H1 (cell line): ENCODE results near the gene PDZRN4. TPM values are rescaled to one million over a fixed set of nuclear protein-coding genes. Genes with fewer than 3 reads are reported as not detected.

Source experiments
- CTCF ChIA-PET: fragments of 300-600 bp; sonication (Branson Sonifier 250); formaldehyde crosslinking; loops from one replicate; lab custom pipeline; 2021; ENCODE audit not compliant: partially characterized antibody; lab: Charles Lee
- POLR2A ChIA-PET: fragments of 300-600 bp; sonication (Branson Sonifier 250); formaldehyde crosslinking; loops from one replicate; lab custom pipeline; 2021; ENCODE audit warnings: inconsistent platforms; ENCODE audit not compliant: partially characterized antibody; lab: Charles Lee
- DNase-seq, 2 experiments: peaks; one replicate each; pipeline versions ENCODE4 v3.0.0 to v3.0.0-alpha.2; 2010 to 2022; ENCODE audit warnings: low spot score in 2 of 2, low read depth in 1 of 2, mixed read lengths in 1 of 2
- FAIRE-seq: peaks from 2 replicates; lab custom pipeline; 2011; peaks lifted over from hg19 to GRCh38; lab: Jason Lieb, UNC
- H2AFZ ChIP-seq: 2 replicates; pipeline ENCODE4 v1.8.1; 2012; ENCODE audit warnings: low read length, inconsistent platforms
- H2AK5ac ChIP-seq: 2 replicates; pipeline ENCODE4 v1.6.1; 2013; ENCODE audit warnings: low read depth, low read length
- H2BK120ac ChIP-seq: replicated peaks from 2 replicates; pipeline ENCODE3; 2013; ENCODE audit warnings: low read depth, low read length, inconsistent platforms
- H2BK12ac ChIP-seq: 2 replicates; pipeline ENCODE4 v1.6.1; 2013; ENCODE audit warnings: low read depth, low read length
- H2BK15ac ChIP-seq: 2 replicates; pipeline ENCODE4 v1.6.1; 2013; ENCODE audit warnings: low read length
- H2BK20ac ChIP-seq: 2 replicates; pipeline ENCODE4 v1.6.1; 2013; ENCODE audit warnings: low read length
- H2BK5ac ChIP-seq: 2 replicates; pipeline ENCODE4 v1.6.1; 2013; ENCODE audit warnings: low read depth, low read length
- H3K14ac ChIP-seq: 2 replicates; pipeline ENCODE4 v1.6.1; 2013; ENCODE audit warnings: inconsistent platforms; ENCODE audit not compliant: insufficient read length
- H3K18ac ChIP-seq: 2 replicates; pipeline ENCODE4 v1.6.1; 2013; ENCODE audit warnings: low read length; ENCODE audit errors: extremely low read depth
- H3K23ac ChIP-seq: 2 replicates; pipeline ENCODE4 v1.6.1; 2013; ENCODE audit warnings: inconsistent platforms; ENCODE audit not compliant: insufficient read length
- H3K23me2 ChIP-seq: 2 replicates; pipeline ENCODE4 v1.6.1; 2013; ENCODE audit warnings: low read depth, low read length
- H3K27ac ChIP-seq: 2 replicates; pipeline ENCODE4 v1.6.1; 2011; ENCODE audit warnings: low read depth, low read length, inconsistent platforms
- H3K27me3 ChIP-seq, 4 experiments: replicated peaks in 1 of 4; 1 replicate in 1 of 4; 2 replicates in 3 of 4; pipeline versions ENCODE4 v1.6.1 to v1.8.1; 2011 to 2013; ENCODE audit warnings: low read length in 3 of 4, mild to moderate bottlenecking in 3 of 4, inconsistent platforms in 2 of 4, mixed read lengths in 2 of 4, moderate library complexity in 1 of 4; ENCODE audit not compliant: control insufficient read depth in 3 of 4, insufficient read depth in 3 of 4; ENCODE audit errors: extremely low read depth in 1 of 4
- H3K36me3 ChIP-seq, 4 experiments: 2 replicates each; pipeline versions ENCODE4 v1.6.1 to v1.8.1; 2011 to 2013; ENCODE audit warnings: mild to moderate bottlenecking in 4 of 4, low read length in 3 of 4, moderate library complexity in 2 of 4, control low read depth in 1 of 4, inconsistent platforms in 1 of 4; ENCODE audit not compliant: insufficient read depth in 4 of 4, control insufficient read depth in 2 of 4
- H3K4ac ChIP-seq: replicated peaks from 2 replicates; pipeline ENCODE3; 2013; ENCODE audit warnings: low read length, low read depth, mixed read lengths, inconsistent platforms; ENCODE audit not compliant: insufficient read length
- H3K4me1 ChIP-seq, 4 experiments: replicated peaks in 1 of 4; 1 replicate in 1 of 4; 2 replicates in 3 of 4; pipeline versions ENCODE4 v1.6.1 to v1.8.1; 2011 to 2013; ENCODE audit warnings: low read length in 3 of 4, inconsistent platforms in 2 of 4, mixed read lengths in 1 of 4; ENCODE audit not compliant: insufficient read depth in 4 of 4, control insufficient read depth in 3 of 4
- H3K4me2 ChIP-seq, 2 experiments: 2 replicates each; pipeline versions ENCODE4 v1.6.1 to v1.8.1; 2011 to 2013; ENCODE audit warnings: low read depth in 2 of 2, low read length in 2 of 2, control low read depth in 1 of 2, inconsistent platforms in 1 of 2, mild to moderate bottlenecking in 1 of 2; ENCODE audit not compliant: insufficient read depth in 1 of 2
- H3K4me3 ChIP-seq, 4 experiments: fragments of 200-600, 300-600 bp in 1 of 4; sonication (generic), shearing (Covaris generic), sonication (Bioruptor Twin) in 1 of 4; 2 replicates each; pipeline versions ENCODE4 v1.5.1 to v1.8.1; 2011 to 2016; ENCODE audit warnings: low read length in 4 of 4, low read depth in 3 of 4, control low read depth in 2 of 4, inconsistent platforms in 2 of 4, mild to moderate bottlenecking in 2 of 4, mixed read lengths in 1 of 4, moderate library complexity in 1 of 4; ENCODE audit not compliant: insufficient read depth in 2 of 4; ENCODE audit errors: extremely low read depth in 1 of 4
- H3K56ac ChIP-seq: replicated peaks from 2 replicates; pipeline ENCODE3; 2013; ENCODE audit warnings: low read depth, mild to moderate bottlenecking, mixed read lengths, low read length, inconsistent platforms; ENCODE audit not compliant: insufficient read length
- H3K79me1 ChIP-seq: 2 replicates; pipeline ENCODE4 v1.6.1; 2013; ENCODE audit warnings: low read depth, low read length, control low read depth
- H3K79me2 ChIP-seq, 2 experiments: 2 replicates each; pipeline versions ENCODE4 v1.6.1 to v1.8.1; 2012 to 2013; ENCODE audit warnings: low read length in 2 of 2, mild to moderate bottlenecking in 2 of 2, inconsistent platforms in 1 of 2; ENCODE audit not compliant: insufficient read depth in 2 of 2, control insufficient read depth in 1 of 2
- H3K9ac ChIP-seq, 4 experiments: replicated peaks in 1 of 4; 1 replicate in 1 of 4; 2 replicates in 3 of 4; pipeline versions ENCODE4 v1.6.1 to v1.8.1; 2011 to 2013; ENCODE audit warnings: low read depth in 3 of 4, low read length in 3 of 4, control low read depth in 2 of 4, mild to moderate bottlenecking in 2 of 4, moderate library complexity in 2 of 4, inconsistent platforms in 1 of 4; ENCODE audit errors: extremely low read depth in 1 of 4
- H3K9me3 ChIP-seq, 2 experiments: 2 replicates each; pipeline versions ENCODE4 v1.6.1 to v1.8.1; 2012 to 2013; ENCODE audit warnings: mild to moderate bottlenecking in 2 of 2, moderate library complexity in 2 of 2, control low read depth in 1 of 2, inconsistent platforms in 1 of 2, low read depth in 1 of 2, low read length in 1 of 2, mixed read lengths in 1 of 2; ENCODE audit not compliant: insufficient read depth in 2 of 2
- H4K20me1 ChIP-seq, 2 experiments: replicated peaks in 1 of 2; 2 replicates each; pipeline versions ENCODE3 to v1.8.1; 2011 to 2013; ENCODE audit warnings: inconsistent platforms in 2 of 2, low read length in 2 of 2, mild to moderate bottlenecking in 1 of 2; ENCODE audit not compliant: insufficient read depth in 2 of 2, control insufficient read depth in 1 of 2
- H4K5ac ChIP-seq: 2 replicates; pipeline ENCODE4 v1.6.1; 2013; ENCODE audit warnings: low read length, low read depth, mixed read lengths, inconsistent platforms; ENCODE audit not compliant: insufficient read length
- H4K8ac ChIP-seq: 2 replicates; pipeline ENCODE4 v1.8.0; 2013; ENCODE audit warnings: mild to moderate bottlenecking, moderate library complexity, low read length, inconsistent platforms; ENCODE audit not compliant: insufficient read depth; ENCODE audit errors: extremely low read depth
- H4K91ac ChIP-seq: replicated peaks from 2 replicates; pipeline ENCODE3; 2013; ENCODE audit warnings: low read length, mixed read lengths, inconsistent platforms; ENCODE audit not compliant: insufficient read length
- BACH1 ChIP-seq: IDR thresholded peaks from 2 replicates; pipeline ENCODE4 v1.6.1; 2012; ENCODE audit warnings: low read length, improper control_type of control experiment
- NANOG ChIP-seq: IDR thresholded peaks from 2 replicates; pipeline ENCODE4 v1.6.1; 2011; ENCODE audit warnings: low read length, low read depth, mild to moderate bottlenecking, inconsistent platforms; ENCODE audit not compliant: insufficient read depth, poor library complexity, severe bottlenecking
- RAD21 ChIP-seq, 2 experiments: IDR thresholded peaks in 1 of 2; conservative IDR thresholded peaks in 1 of 2; 2 replicates each; pipeline ENCODE4 v1.6.1; 2011; ENCODE audit warnings: low read depth in 2 of 2, low read length in 2 of 2, improper control_type of control experiment in 1 of 2, inconsistent platforms in 1 of 2, mild to moderate bottlenecking in 1 of 2, moderate library complexity in 1 of 2
- RFX5 ChIP-seq: IDR thresholded peaks from 2 replicates; pipeline ENCODE4 v1.6.1; 2011; ENCODE audit warnings: low read depth, low read length, improper control_type of control experiment, borderline replicate concordance
- RXRA ChIP-seq: IDR thresholded peaks from 2 replicates; pipeline ENCODE4 v1.6.1; 2011; ENCODE audit warnings: low read depth, mild to moderate bottlenecking, low read length, moderate library complexity; ENCODE audit not compliant: insufficient read depth
- WGBS, 2 experiments: shearing (Covaris generic) in 1 of 2; methylation state at CpG; one replicate each; pipeline versions ENCODE4 v1.1.6 to v1.1.7; 2013 to 2015; ENCODE audit warnings: low lambda C conversion rate in 2 of 2, mixed read lengths in 2 of 2, inconsistent platforms in 1 of 2, low coverage in 1 of 2, missing lambda C conversion rate in 1 of 2; ENCODE audit not compliant: insufficient replicate concordance in 2 of 2, insufficient coverage in 1 of 2, insufficient read length in 1 of 2; ENCODE audit errors: extremely low coverage in 1 of 2, missing lambda C conversion rate in 1 of 2; 5-methylcytosine and 5-hydroxymethylcytosine counted together
- polyA plus RNA-seq, 7 experiments: library from polyadenylated mRNA; depleted of rRNA in 3 of 7; stranded (reverse) in 5 of 7; unstranded in 2 of 7; fragments of >200 nt in 5 of 7; fragments of 200-250 nt in 2 of 7; gene quantifications; 1 replicate in 5 of 7; 2 replicates in 1 of 7; 4 replicates in 1 of 7; pipeline versions ENCODE4 v1.2.1 to v1.2.3, GENCODE V29; 2011 to 2013; ENCODE audit warnings: missing spikeins in 2 of 7, mixed read lengths in 2 of 7
- total RNA-seq: library from RNA; stranded (reverse); fragmentation: NEBNext Ultra II Directional; extraction: Animal tissue kit (Norgen Biotek cat#: 25700); gene quantifications from 2 replicates; pipeline ENCODE4 v1.2.1, GENCODE V29; 2021
- TF ChIP-seq, protein P1 (sequence below): IDR thresholded peaks from 2 replicates; pipeline ENCODE4 v1.6.1; 2012; ENCODE audit warnings: inconsistent platforms

Gene PDZRN4
- total and polyA plus RNA-seq, 2 of the 8 experiments (the other 6 are each of a cell fraction or from before 2014, with no cell fraction given), result not detected

DNA sequence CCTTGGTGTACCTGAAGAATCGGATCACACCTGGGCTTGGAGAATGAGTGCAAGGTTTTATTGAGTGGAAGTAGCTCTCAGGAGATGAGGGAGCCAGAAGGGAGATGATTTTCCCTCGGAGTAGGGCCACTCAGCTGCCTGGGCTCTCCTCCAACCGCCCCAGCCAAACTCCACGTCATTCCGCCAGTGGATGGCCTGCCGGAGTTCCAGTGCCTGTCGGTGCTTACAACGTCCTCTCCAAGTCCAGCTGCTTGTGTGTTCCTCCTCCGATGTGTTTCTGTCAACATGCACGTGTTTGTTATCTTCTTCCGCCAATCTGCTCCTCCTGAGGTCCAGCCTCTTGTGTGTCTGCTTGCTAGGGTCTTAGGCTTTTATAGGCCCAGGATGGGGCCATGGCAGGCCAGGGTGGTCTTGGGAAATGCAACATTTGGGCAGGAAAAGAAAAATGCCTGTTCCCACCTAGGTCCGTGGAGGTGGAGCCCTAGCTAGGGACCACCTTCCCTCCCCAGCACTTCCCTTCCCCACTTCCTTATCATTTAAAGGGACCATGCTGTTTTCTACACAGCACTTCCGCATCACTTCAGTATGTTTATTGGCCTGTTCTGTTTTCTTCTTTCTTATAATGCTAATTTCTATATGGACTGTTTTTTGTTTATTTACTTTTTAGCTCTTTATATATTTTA, 343.2 kb downstream of the PDZRN4 start:
- Histone ChIP-seq H4K5ac (no peak overlapping the region), H4K20me1 (no peaks in the 10 kb centered on the region), H3K4ac (no peak overlapping the region), H4K8ac (peak overlapping the region; percentile 80; the same call in 1 of the 2 replicates), H2BK5ac (no peak overlapping the region), H2BK12ac (peak overlapping the region; percentile 12; the same call in 1 of the 2 replicates), H3K4me3 (no peak overlapping the region), H3K9me3 (no peaks in the 10 kb centered on the region), H3K27me3 (no peaks in the 10 kb centered on the region), H3K14ac (no peak overlapping the region), H2BK20ac (no peak overlapping the region), H3K18ac (no peak overlapping the region), H3K79me1 (no peaks in the 10 kb centered on the region), H3K36me3 (no peaks in the 10 kb centered on the region), H3K4me2 (no peak overlapping the region), H3K56ac (no peak overlapping the region), H2AK5ac (no peak overlapping the region), H2BK120ac (no peak overlapping the region), H3K79me2 (no peaks in the 10 kb centered on the region), H3K27ac (no peak overlapping the region), H3K9ac (no peak overlapping the region), H3K23ac (no peak overlapping the region), H3K23me2 (no peaks in the 10 kb centered on the region), H2BK15ac (no peak overlapping the region), H3K4me1 (no peaks in the 10 kb centered on the region), H2AFZ (no peak overlapping the region), H4K91ac (no peak overlapping the region)
- POLR2A ChIA-PET, result no interaction called here
- DNase-seq, result no peak
- TF ChIP-seq RAD21 (IDR thresholded peaks at IDR 0.05 in 1 of 2, conservative IDR thresholded peaks at IDR 0.05 in 1 of 2; ENCODE audit: low read depth in 2 of 2, low read length in 2 of 2), result no peak
- no peak for TF ChIP-seq RFX5
- TF ChIP-seq RXRA, result no peak
- TF ChIP-seq BACH1, result no peak
- TF ChIP-seq NANOG, result no peak
- TF ChIP-seq, protein P1, sequence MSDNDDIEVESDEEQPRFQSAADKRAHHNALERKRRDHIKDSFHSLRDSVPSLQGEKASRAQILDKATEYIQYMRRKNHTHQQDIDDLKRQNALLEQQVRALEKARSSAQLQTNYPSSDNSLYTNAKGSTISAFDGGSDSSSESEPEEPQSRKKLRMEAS, result no peak
- FAIRE-seq, result no peak
- 88% methylated on average over 13 of the region's 13 CpGs; no CpG with 5 or more reads in 1 of the 2 experiments for WGBS, 2 experiments
- CTCF ChIA-PET, result interaction anchor here (1.3 to 1.6 kb wide), 2 partner anchors 11 to 133 kb away, joined by 3 to 4 read pairs; no protein-coding TSS in a partner anchor
